Caco-2 (cell line): ENCODE results near the gene COL4A2. TPM values are rescaled to one million over a fixed set of nuclear protein-coding genes. Genes with fewer than 3 reads are reported as not detected.

ENCODE experiments used
- BruUV-seq: library from RNA; stranded (reverse); fragments of 400-500 nt; replicated peaks from 2 replicates; lab custom pipeline; 2021; lab: Mats Ljungman, UMichigan
- CTCF ChIA-PET: fragments of 300-600 bp; sonication (Branson Sonifier 250); formaldehyde crosslinking; loops from one replicate; lab custom pipeline; 2022; ENCODE audit warnings: antibody characterized with exemption; lab: Charles Lee
- POLR2A ChIA-PET: fragments of 300-600 bp; sonication (Branson Sonifier 250); formaldehyde crosslinking; loops from one replicate; lab custom pipeline; 2022; ENCODE audit warnings: antibody characterized with exemption; lab: Charles Lee
- DNase-seq, 2 experiments: peaks; one replicate each; pipeline versions ENCODE4 v3.0.0 to v3.0.0-alpha.2; 2020 to 2022
- H3K27me3 ChIP-seq: replicated peaks from 2 replicates; pipeline ENCODE4 v1.6.0; 2011; ENCODE audit warnings: low read length; ENCODE audit not compliant: control insufficient read depth, insufficient read depth
- H3K36me3 ChIP-seq: 2 replicates; pipeline ENCODE4 v1.5.1; 2011; ENCODE audit warnings: low read length; ENCODE audit not compliant: control insufficient read depth, insufficient read depth
- H3K4me1 ChIP-seq: fragments of 250-450 bp; sonication (Bioruptor Pico); 2 replicates; pipeline ENCODE4 v1.5.1; 2020; ENCODE audit warnings: mild to moderate bottlenecking
- H3K4me3 ChIP-seq: 2 replicates; pipeline ENCODE4 v1.5.1; 2011; ENCODE audit warnings: low read depth, mild to moderate bottlenecking, control low read depth, low read length
- H3K9me3 ChIP-seq: fragments of 250-450 bp; sonication (Bioruptor Pico); 2 replicates; pipeline ENCODE4 v1.5.1; 2020; ENCODE audit warnings: mild to moderate bottlenecking, moderate library complexity
- H3K27ac Mint-ChIP-seq: one replicate; pipeline ENCODE4 v1.8.0; 2022; ENCODE audit warnings: mixed read lengths; ENCODE audit not compliant: unreplicated experiment
- H3K27me3 Mint-ChIP-seq: one replicate; pipeline ENCODE4 v1.8.0; 2022; ENCODE audit warnings: mixed read lengths; ENCODE audit not compliant: insufficient read depth, unreplicated experiment
- H3K36me3 Mint-ChIP-seq: one replicate; pipeline ENCODE4 v1.8.0; 2022; ENCODE audit warnings: mild to moderate bottlenecking, mixed read lengths; ENCODE audit not compliant: insufficient read depth, unreplicated experiment
- H3K4me1 Mint-ChIP-seq: one replicate; pipeline ENCODE4 v1.8.0; 2022; ENCODE audit warnings: low read depth, mixed read lengths; ENCODE audit not compliant: unreplicated experiment
- H3K4me3 Mint-ChIP-seq: one replicate; pipeline ENCODE4 v1.8.0; 2022; ENCODE audit warnings: mild to moderate bottlenecking, moderate library complexity, mixed read lengths; ENCODE audit not compliant: unreplicated experiment
- H3K9me3 Mint-ChIP-seq: one replicate; pipeline ENCODE4 v1.8.0; 2022; ENCODE audit warnings: mixed read lengths; ENCODE audit not compliant: unreplicated experiment
- CTCF ChIP-seq, 2 experiments: fragments of 200-600 bp in 1 of 2; IDR thresholded peaks; 1 replicate in 1 of 2; 2 replicates in 1 of 2; pipeline versions ENCODE4 v1.5.1 to v1.8.0; 2011 to 2022; ENCODE audit warnings: antibody characterized with exemption in 1 of 2, control low read depth in 1 of 2, inconsistent platforms in 1 of 2, low read depth in 1 of 2, low read length in 1 of 2, mild to moderate bottlenecking in 1 of 2, moderate library complexity in 1 of 2; ENCODE audit not compliant: insufficient read depth in 1 of 2, severe bottlenecking in 1 of 2, unreplicated experiment in 1 of 2
- intact Hi-C: fragments of 100-400 bp; cut with micrococcal nuclease; formaldehyde crosslinking; loops from one replicate; pipeline ENCODE4 v1.10.0; 2022; ENCODE audit not compliant: unreplicated experiment
- total RNA-seq: library from RNA; stranded (reverse); gene quantifications from 2 replicates; pipeline ENCODE4 v1.2.3, GENCODE V29; 2022

Gene COL4A2
- total RNA-seq, 1 experiment from 2014 or later = 19.2 TPM

DNA sequence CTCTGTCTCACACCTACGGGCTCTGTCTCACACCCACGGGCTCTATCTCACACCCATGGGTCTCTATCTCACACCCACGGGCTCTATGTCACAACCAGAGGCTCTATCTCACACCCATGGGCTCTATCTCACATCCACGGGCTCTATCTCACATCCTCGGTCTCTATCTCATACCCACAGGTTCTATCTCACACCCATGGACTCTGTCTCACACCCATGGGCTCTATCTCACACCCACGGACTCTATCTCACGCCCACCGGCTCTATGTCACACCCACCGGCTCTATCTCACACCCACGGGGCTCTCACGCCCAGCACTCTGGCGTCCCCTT is 73.9 kb downstream of the COL4A2 start:
- no peak for DNase-seq
- ChIA-PET CTCF (no interaction called here), POLR2A (no interaction called here)
- Histone ChIP-seq H3K4me1 (peaks cover 11% of the 10 kb centered on the region), H3K36me3 (no peaks in the 10 kb centered on the region), H3K9me3 (peaks cover 5% of the 10 kb centered on the region; the same call in 1 of the 2 replicates), H3K4me3 (no peak overlapping the region), H3K27me3 (no peaks in the 10 kb centered on the region)
- no TSS peak for BruUV-seq
- Mint-ChIP-seq H3K4me1 (peaks cover 15% of the 10 kb centered on the region), H3K36me3 (no peaks in the 10 kb centered on the region), H3K4me3 (no peak overlapping the region), H3K27me3 (no peaks in the 10 kb centered on the region), H3K9me3 (peaks cover 19% of the 10 kb centered on the region), H3K27ac (peak overlapping the region; percentile 72)
- no peak for TF ChIP-seq CTCF (IDR thresholded peaks at IDR 0.05; ENCODE audit: insufficient read depth in 1 of 2, low read depth in 1 of 2, low read length in 1 of 2, severe bottlenecking in 1 of 2, unreplicated experiment in 1 of 2)
- intact Hi-C loops = no loop called here

GRCh38 chr13:110382229-110382628 is 75.1 kb downstream of the COL4A2 start:
- H3K27ac Mint-ChIP-seq = no peak overlapping the region
- Histone ChIP-seq H3K27me3 (no peaks in the 10 kb centered on the region), H3K4me3 (no peak overlapping the region), H3K9me3 (peaks cover 8% of the 10 kb centered on the region; the same call in 1 of the 2 replicates), H3K4me1 (peaks cover 11% of the 10 kb centered on the region), H3K36me3 (no peaks in the 10 kb centered on the region)
- intact Hi-C loops = no loop called here
- peaks cover 19% of the 10 kb centered on the region for H3K9me3 Mint-ChIP-seq
- POLR2A ChIA-PET = no interaction called here
- no TSS peak for BruUV-seq
- H3K36me3 Mint-ChIP-seq = no peaks in the 10 kb centered on the region
- peaks cover 15% of the 10 kb centered on the region for H3K4me1 Mint-ChIP-seq
- H3K27me3 Mint-ChIP-seq = no peaks in the 10 kb centered on the region
- no peak overlapping the region for H3K4me3 Mint-ChIP-seq
- no peak for DNase-seq
- no peak for TF ChIP-seq CTCF (IDR thresholded peaks at IDR 0.05; ENCODE audit: insufficient read depth in 1 of 2, low read depth in 1 of 2, low read length in 1 of 2, severe bottlenecking in 1 of 2, unreplicated experiment in 1 of 2)
- CTCF ChIA-PET = no interaction called here

GRCh38 chr13:110382830-110383229 is 75.7 kb downstream of the COL4A2 start:
- Histone ChIP-seq H3K27me3 (no peaks in the 10 kb centered on the region), H3K9me3 (peaks cover 8% of the 10 kb centered on the region; the same call in 1 of the 2 replicates), H3K36me3 (no peaks in the 10 kb centered on the region), H3K4me1 (peaks cover 12% of the 10 kb centered on the region), H3K4me3 (no peak overlapping the region)
- no peaks in the 10 kb centered on the region for H3K27me3 Mint-ChIP-seq
- no peak for TF ChIP-seq CTCF (IDR thresholded peaks at IDR 0.05; ENCODE audit: insufficient read depth in 1 of 2, low read depth in 1 of 2, low read length in 1 of 2, severe bottlenecking in 1 of 2, unreplicated experiment in 1 of 2)
- ChIA-PET CTCF (no interaction called here), POLR2A (no interaction called here)
- no TSS peak for BruUV-seq
- no peak overlapping the region for H3K4me3 Mint-ChIP-seq
- H3K27ac Mint-ChIP-seq = no peak overlapping the region
- DNase-seq = no peak
- H3K4me1 Mint-ChIP-seq = peaks cover 15% of the 10 kb centered on the region
- H3K36me3 Mint-ChIP-seq = no peaks in the 10 kb centered on the region
- peaks cover 19% of the 10 kb centered on the region for H3K9me3 Mint-ChIP-seq
- intact Hi-C loops = no loop called here
